ENCODE results near the gene SSPN.
A peak's percentile ranks its signal among the peaks of the same experiment; 100 is the strongest.

The SSPN gene

GRCh38 chr12:26279908-26280307 is 84.5 kb downstream of the SSPN start:
- DNase-seq (ENCODE audit: extremely low spot score, insufficient read length, low read depth) = no peak
- no peak for FAIRE-seq

GRCh38 chr12:26280869-26281268 is 85.5 kb downstream of the SSPN start:
- FAIRE-seq (no peak), DNase-seq (ENCODE audit: extremely low spot score, insufficient read length, low read depth) (no peak)

DNA sequence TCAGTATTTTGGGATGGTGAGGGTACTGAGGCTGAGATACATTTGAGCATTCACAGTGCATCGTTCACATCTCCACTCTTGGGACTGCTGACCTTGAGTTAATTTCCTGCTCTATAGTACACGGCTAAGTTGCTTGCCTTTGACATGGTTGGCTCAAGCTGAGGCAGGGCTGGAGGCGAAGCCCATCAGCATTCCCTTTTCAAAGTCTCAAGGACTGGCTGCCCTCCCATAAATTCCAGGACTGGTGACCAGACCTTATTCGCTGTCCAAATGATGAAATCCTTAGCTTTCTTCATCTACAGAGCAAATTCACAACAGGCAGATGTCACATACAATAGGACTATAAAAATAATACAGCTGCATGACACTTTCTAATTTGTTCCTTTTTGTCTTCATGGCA is 85.9 kb downstream of the SSPN start:
- no peak for DNase-seq (ENCODE audit: extremely low spot score, insufficient read length, low read depth)
- no peak for FAIRE-seq

GRCh38 chr12:26282339-26282940 is 87.1 kb downstream of the SSPN start:
- FAIRE-seq = peak; percentile 55
- no peak for DNase-seq (ENCODE audit: extremely low spot score, insufficient read length, low read depth)

DNA sequence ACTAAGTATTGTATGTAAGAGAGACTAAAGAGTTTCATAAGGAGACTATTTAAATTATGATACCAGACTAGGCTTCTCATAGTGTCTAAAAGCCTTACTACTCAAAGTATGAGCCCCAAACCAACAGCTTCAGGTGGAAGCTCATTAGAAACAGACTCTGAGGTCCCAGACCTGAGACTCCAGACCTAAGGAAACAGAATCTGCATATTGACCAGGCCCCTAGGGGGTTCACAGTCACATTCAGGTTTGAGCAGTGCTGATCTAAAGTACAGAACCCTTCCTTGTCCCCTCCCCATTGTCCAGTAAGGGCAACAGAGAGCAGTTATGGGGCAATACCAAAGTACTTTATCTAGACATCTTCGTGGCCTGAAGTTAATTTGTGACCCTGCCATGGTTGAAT is 87.7 kb downstream of the SSPN start:
- FAIRE-seq (no peak), DNase-seq (ENCODE audit: extremely low spot score, insufficient read length, low read depth) (no peak)

DNA sequence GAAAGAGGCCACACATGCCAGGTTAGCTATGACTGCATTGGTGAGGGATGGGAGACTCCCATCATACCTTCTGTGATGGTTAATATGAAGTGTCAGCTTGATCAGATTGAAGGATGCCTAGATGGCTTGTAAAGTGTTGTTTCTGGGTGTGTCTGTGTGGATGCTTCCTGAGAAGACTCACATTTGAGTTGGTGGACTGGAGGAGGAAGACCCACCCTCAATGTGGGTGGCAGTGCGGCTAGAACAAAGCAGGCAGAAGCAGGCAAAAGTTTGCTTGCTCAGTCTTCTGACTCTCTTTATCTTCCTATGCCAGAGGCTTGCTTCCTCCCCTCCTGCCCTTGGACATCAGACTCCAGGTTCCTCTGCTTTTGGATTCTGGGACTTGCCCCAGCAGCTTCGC is 88.2 kb downstream of the SSPN start:
- FAIRE-seq (no peak), DNase-seq (ENCODE audit: extremely low spot score, insufficient read length, low read depth) (no peak)

GRCh38 chr12:26285401-26285800 is 90.0 kb downstream of the SSPN start:
- no peak for DNase-seq (ENCODE audit: extremely low spot score, insufficient read length, low read depth)
- FAIRE-seq = no peak

- FAIRE-seq (no peak), DNase-seq (ENCODE audit: extremely low spot score, insufficient read length, low read depth) (no peak)
These were observed 90.8 kb downstream of the SSPN start for GRCh38 chr12:26286186-26286585.

DNA sequence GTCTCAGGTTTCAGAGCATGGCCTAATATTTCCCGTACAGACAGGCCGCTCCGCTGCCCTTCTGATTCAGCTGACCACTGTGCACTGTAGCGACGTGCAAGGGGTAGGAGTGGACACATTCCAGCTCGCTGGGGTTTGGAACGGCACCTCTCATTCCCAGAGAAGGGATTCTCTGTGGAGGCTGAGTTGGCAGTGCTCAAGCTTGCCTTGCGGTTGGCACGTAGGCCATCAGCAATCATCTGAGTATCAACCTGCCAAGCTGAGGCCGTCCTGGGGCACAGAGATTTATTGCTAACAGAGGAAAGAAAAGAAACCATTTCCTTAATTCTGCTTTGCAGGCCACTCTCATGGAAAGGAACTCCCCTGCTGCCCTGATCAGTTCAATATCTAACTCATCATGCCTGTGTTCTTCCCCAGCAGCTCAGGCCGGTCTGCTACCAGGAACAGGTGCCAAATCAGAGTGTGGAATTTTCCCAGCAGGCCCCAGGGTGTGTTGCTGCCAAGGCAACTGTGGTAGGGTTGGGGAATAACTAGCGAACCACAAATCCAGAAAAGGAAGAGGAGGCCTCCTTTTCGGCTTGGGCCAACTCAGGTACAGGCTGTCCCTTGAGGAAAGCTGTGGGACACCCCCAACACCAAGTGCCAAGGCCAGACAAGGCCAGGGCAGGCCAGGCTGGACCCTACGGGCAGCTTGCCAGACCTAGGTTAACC is 92.5 kb downstream of the SSPN start:
- DNase-seq (ENCODE audit: extremely low spot score, insufficient read length, low read depth) = no peak
- FAIRE-seq = no peak

- DNase-seq (ENCODE audit: extremely low spot score, insufficient read length, low read depth) (no peak), FAIRE-seq (no peak)
These were observed 95.2 kb downstream of the SSPN start for GRCh38 chr12:26290565-26290964.

GRCh38 chr12:26292596-26292995 is 97.2 kb downstream of the SSPN start:
- DNase-seq (ENCODE audit: extremely low spot score, insufficient read length, low read depth) (no peak), FAIRE-seq (no peak)

- FAIRE-seq (no peak), DNase-seq (ENCODE audit: extremely low spot score, insufficient read length, low read depth) (no peak)
These were observed 98.2 kb downstream of the SSPN start for GRCh38 chr12:26293612-26294011.

DNA sequence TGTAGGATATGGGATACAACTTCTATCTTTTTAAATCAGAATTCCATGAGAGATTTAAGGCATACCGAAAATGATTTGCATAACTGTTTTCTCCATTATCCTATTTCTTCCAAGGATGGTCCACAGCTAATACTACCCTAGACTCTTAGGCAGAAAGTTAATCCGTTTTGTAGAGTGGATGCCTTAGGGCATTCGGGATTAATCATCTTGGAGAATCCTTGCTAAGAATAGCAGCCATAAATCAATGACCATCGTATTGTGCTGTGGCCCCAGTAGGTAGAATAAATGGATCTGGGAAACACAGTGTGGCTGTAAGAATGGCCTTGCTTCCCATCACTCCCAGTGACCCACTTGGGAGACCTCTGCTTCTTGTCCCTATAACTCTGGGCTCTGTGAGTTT is 99.6 kb downstream of the SSPN start:
- no peak for FAIRE-seq

DNA sequence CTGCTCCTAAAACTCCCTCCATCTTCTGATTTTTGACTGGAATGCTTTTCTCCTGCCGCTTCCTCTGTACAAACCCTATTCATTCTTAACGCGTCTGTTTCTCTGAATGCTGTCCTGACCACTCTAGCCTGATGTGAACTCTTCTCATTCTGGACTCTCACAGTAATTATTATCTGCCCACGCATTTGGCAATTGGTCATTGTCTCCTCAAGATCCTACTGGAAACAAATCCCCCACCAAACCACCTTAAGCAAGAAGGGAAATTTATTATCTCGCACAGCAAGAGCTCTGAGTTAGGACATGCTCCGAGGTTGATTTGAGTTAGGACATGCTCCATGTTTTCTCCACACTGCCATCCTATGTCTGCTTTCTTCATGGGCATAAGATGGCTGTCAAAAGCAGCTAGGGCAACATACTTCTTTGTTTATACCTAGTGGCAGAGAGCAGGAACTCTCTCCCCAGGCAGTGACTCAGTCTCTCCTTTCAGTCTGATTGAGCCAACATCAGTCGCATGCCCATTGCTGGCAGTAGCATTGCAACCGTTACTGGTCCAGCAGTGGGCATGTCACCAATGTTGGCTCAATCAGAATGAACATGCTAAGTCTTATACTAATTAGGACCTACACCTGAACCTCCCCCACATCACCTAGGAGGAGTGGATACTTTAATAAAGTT is 102.2 kb downstream of the SSPN start:
- no peak for FAIRE-seq
- no peak for DNase-seq (ENCODE audit: extremely low spot score, insufficient read length, low read depth)

More for the DNA sequence above, 99.6 kb downstream of the SSPN start:
- DNase-seq (ENCODE audit: extremely low spot score, insufficient read length, low read depth) = no peak

- peak; percentile 97 for FAIRE-seq
- peak; percentile 68 for DNase-seq (ENCODE audit: extremely low spot score, insufficient read length, low read depth)
These were observed 103.6 kb downstream of the SSPN start for GRCh38 chr12:26298785-26299621.

DNA sequence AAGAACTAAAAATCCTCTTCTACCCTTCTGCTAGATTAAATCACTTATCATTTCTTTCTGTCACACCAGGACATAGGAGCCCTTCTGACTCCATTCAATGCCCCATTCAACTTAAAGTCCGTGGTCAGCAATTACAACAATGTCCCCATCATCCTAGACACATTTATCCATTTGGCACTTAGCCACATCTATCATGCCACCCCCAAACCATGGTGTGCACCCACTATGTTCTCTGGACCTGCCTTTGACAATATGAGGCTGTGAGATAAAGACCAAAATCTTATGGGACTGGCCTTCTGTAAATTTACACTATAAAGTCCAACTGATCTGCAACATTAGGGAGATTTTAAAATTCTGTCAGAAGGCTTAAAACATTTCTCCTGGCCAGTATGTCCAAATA is 104.4 kb downstream of the SSPN start:
- FAIRE-seq = peak; percentile 5
- DNase-seq (ENCODE audit: extremely low spot score, insufficient read length, low read depth) = no peak

All from GM18507 (cell line).